PFSK-1 (cell line): Measurements from ENCODE around the gene HAO2.

Experiments
- FOXP2 ChIP-seq: optimal IDR thresholded peaks from 2 replicates; pipeline ENCODE3; 2011; ENCODE audit warnings: borderline replicate concordance, control low read depth, inconsistent platforms; ENCODE audit not compliant: insufficient read depth; ENCODE audit errors: extremely low read length, extremely low read depth
- POLR2AphosphoS5 ChIP-seq: IDR thresholded peaks from 2 replicates; pipeline ENCODE4 v1.6.1; 2012; ENCODE audit warnings: low read depth, mild to moderate bottlenecking, control low read depth, low read length, moderate library complexity
- SIN3A ChIP-seq: IDR thresholded peaks from 2 replicates; pipeline ENCODE4 v1.6.1; 2012; ENCODE audit warnings: mild to moderate bottlenecking, low read length, moderate library complexity, borderline replicate concordance; ENCODE audit not compliant: insufficient read depth
- TAF1 ChIP-seq: IDR thresholded peaks from 2 replicates; pipeline ENCODE4 v1.6.1; 2012; ENCODE audit warnings: low read length, control low read depth, borderline replicate concordance; ENCODE audit not compliant: insufficient read depth
- TF ChIP-seq, protein P1 (sequence below), 2 experiments: IDR thresholded peaks; 2 replicates each; pipeline versions ENCODE4 v1.6.1 to v1.8.0; 2011 to 2012; ENCODE audit warnings: low read depth in 2 of 2, low read length in 2 of 2, control low read depth in 1 of 2, inconsistent platforms in 1 of 2, mild to moderate bottlenecking in 1 of 2, moderate library complexity in 1 of 2; ENCODE audit not compliant: insufficient read depth in 1 of 2

Gene HAO2

DNA sequence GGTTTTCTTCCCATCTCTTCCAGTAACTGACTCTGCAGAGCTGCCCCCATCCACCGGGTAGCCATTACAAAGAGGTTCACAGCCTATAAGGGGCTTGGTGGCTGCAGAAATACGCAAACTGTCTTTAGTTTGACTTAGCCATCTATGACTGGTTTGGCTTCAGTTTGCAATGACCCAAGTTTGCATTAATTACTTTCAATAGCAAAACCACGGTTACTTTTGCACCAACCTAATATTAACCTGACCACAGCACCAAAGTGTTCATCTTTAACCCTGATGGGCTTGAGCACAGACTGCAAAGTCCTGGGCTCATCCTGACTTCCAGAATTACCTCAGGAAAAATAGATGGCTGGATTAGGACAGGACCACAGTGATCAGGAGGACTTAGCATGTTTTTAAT lies 2.2 kb upstream of the HAO2 start:
- no peak for TF ChIP-seq FOXP2
- TF ChIP-seq, protein P1, sequence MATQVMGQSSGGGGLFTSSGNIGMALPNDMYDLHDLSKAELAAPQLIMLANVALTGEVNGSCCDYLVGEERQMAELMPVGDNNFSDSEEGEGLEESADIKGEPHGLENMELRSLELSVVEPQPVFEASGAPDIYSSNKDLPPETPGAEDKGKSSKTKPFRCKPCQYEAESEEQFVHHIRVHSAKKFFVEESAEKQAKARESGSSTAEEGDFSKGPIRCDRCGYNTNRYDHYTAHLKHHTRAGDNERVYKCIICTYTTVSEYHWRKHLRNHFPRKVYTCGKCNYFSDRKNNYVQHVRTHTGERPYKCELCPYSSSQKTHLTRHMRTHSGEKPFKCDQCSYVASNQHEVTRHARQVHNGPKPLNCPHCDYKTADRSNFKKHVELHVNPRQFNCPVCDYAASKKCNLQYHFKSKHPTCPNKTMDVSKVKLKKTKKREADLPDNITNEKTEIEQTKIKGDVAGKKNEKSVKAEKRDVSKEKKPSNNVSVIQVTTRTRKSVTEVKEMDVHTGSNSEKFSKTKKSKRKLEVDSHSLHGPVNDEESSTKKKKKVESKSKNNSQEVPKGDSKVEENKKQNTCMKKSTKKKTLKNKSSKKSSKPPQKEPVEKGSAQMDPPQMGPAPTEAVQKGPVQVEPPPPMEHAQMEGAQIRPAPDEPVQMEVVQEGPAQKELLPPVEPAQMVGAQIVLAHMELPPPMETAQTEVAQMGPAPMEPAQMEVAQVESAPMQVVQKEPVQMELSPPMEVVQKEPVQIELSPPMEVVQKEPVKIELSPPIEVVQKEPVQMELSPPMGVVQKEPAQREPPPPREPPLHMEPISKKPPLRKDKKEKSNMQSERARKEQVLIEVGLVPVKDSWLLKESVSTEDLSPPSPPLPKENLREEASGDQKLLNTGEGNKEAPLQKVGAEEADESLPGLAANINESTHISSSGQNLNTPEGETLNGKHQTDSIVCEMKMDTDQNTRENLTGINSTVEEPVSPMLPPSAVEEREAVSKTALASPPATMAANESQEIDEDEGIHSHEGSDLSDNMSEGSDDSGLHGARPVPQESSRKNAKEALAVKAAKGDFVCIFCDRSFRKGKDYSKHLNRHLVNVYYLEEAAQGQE (IDR thresholded peaks at IDR 0.05; ENCODE audit: insufficient read depth in 1 of 2, low read depth in 2 of 2, low read length in 2 of 2): no peak
- no peak for TF ChIP-seq POLR2AphosphoS5

DNA sequence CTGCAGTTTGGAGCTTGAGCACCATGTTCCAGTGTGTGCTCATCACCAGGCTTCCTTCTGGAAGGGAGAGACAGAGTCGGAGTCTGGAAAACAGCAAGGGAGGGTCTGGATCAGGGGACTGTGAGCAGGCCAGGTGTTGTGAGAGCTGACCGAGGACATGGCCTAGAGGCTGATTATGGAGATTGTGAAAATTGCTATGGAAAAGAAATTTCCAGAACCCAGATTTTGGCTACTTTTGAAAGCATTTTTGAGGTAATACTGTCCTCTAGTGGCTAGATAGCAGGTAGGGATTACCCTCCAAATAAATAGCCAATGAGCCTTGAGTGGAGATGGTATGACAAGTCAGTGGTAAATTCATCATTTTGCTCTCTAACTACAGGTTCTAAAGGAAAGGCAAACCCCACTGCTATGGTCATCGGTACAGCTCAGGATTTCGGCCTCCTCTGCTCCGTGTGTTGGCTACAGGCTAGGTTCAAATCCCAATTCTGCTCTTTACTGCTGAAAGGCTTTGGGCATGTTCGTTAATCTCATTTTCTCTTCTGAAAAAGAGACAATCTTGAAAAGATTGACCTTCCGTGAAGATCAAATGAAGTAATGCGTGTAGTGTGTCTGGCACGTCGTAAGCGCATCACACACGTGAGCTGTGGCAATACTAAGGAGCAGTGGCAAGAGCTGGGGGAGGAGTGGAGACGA lies 1.0 kb upstream of the HAO2 start:
- TF ChIP-seq POLR2AphosphoS5 (no peak), TAF1 (no peak), SIN3A (no peak), FOXP2 (no peak)
- TF ChIP-seq, protein P1 (IDR thresholded peaks at IDR 0.05; ENCODE audit: insufficient read depth in 1 of 2, low read depth in 2 of 2, low read length in 2 of 2): no peak

DNA sequence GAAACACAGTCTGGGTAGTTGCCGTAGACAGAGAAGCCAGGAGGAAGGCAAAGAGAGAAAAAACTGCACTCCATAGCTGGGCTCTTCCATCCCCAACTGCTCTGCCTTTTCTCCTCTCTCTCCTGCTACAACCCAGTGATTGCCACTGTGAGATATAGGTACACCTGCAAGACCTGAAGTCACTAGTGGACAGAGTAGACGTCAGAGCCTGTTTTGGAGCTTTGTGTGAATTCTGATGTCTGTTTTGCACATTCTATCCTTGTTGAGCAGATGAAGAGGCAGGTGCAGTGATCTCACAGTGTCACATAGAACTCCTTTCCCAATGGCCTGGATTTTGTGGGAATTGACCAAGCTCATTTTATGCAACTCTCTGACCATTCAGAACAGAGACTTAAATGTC lies 2.2 kb downstream of the HAO2 start:
- TF ChIP-seq POLR2AphosphoS5 (no peak), FOXP2 (no peak), SIN3A (no peak), TAF1 (no peak)
- TF ChIP-seq, protein P1 (IDR thresholded peaks at IDR 0.05; ENCODE audit: insufficient read depth in 1 of 2, low read depth in 2 of 2, low read length in 2 of 2): no peak

DNA sequence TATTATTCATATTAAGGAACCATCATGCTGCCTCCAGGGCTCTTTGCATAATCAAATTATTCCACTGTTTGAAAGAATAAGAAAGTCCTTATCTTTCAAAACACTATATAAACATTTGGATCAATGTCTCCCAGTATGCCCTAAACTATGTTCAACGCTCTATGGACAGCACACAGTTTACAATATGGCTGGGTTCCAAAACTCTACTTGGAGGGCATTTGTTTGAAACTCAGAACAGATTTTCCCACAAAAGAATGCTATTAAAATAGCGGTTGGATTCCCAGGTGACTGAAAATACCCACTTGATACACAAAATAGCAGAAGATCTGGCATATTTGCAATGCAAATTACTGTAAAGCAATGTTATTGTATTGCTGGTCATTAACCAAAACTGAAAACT lies 3.2 kb downstream of the HAO2 start:
- TF ChIP-seq SIN3A (no peak), TAF1 (no peak), POLR2AphosphoS5 (no peak), FOXP2 (no peak)
- TF ChIP-seq, protein P1 (IDR thresholded peaks at IDR 0.05; ENCODE audit: insufficient read depth in 1 of 2, low read depth in 2 of 2, low read length in 2 of 2): no peak
